GM21528 (cell line): ENCODE measurements around the gene TIAM1.

Source experiments
- ATAC-seq: cut with Tn5 transposase; IDR thresholded peaks from one replicate; pipeline ENCODE4 v1.9.1; 2021; ENCODE audit warnings: mild to moderate bottlenecking, moderate library complexity; ENCODE audit not compliant: unreplicated experiment, low FRiP score

Gene TIAM1

DNA sequence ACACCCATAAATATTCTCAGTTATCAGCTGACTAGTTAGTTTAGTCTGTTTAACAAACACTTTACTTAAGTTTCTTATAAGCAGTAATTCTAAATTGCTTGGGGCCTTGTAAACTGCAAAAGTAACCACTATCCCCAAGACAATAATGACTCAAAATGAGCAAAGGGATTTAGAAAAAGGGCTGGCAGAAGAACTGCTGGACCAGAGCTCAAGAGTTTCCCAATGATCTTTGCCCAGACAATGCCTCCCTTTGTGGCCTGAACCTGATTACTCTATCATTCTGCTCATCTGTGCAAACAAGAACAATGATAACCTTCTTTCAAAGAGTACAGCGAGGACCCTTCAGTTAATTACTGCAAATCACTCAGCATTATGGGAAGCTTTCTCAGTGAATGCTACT, 123.5 kb downstream of the TIAM1 start:
- no peak for ATAC-seq

DNA sequence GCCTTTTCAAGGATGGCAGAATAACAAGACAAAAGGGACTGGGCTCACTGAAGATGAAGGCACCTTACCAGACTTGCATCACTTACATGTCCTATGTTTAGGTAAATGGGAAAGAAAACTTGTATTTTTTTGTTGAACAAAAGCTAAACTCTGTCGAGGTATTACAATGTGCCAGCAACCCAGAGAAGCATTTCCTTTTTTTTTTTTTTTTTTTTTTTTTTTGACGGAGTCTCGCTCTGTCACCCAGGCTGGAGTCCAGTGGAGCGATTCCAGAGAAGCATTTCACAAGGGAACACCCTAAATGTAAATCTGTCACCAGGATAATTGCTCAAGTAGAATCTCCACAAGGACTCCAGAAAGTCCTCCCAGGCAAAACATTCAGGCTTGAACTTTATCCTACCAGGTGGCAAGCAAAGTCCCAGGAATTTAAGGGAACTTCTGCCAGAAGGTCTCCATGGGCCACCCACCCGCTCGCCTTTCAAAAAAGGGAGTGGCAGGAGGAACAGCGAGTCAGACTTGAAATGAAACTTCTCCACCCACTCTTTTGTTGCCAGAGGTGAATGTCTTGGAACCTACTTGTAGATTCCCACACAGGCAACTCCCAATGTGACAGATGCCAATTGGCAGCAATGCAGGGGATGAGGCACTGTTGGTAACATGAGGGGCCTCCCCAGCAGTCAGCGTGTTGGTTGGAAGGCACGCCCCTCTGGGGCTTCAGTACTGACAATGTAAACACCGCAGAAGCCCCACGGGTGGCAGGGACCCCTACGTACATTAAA, 125.0 kb downstream of the TIAM1 start:
- ATAC-seq: no peak

DNA sequence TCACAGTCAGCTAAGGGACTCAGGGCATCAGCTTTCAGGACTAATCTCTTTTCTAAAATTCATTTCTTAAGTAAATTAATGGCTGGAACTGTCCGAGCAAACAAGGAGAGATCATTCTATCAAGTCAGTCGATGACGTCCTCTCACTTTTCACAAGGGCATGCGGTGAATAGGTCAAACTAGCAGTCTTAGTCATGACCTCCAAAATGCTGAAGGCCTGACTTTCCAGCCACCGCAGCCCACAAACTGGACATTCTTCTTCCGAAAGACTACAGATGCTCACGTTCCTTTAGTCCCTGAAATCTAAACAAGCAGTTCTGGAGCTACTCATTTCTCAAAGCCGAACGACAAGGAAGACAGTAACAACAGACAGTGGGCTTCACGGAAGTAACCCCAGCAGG, 127.9 kb downstream of the TIAM1 start:
- ATAC-seq: no peak

DNA sequence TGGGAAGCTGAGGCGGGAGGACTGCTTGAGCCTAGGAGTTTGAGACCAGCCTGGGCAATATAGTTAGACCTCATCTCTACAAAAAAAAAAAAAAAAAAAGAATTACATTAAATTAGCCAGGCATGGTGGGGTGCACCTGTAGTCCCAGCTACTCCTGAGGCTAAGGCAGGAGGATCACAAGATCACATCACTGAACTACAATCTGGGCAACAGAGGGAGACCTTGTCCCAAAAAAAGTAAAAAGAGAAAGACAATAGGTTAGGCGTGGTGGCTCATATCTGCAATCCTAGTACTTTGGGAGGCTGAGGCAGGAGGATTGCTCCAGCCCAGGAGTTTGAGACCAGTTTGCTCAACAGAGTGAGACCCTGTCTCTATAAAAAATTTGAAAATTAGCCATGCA, 130.3 kb downstream of the TIAM1 start:
- no peak for ATAC-seq

DNA sequence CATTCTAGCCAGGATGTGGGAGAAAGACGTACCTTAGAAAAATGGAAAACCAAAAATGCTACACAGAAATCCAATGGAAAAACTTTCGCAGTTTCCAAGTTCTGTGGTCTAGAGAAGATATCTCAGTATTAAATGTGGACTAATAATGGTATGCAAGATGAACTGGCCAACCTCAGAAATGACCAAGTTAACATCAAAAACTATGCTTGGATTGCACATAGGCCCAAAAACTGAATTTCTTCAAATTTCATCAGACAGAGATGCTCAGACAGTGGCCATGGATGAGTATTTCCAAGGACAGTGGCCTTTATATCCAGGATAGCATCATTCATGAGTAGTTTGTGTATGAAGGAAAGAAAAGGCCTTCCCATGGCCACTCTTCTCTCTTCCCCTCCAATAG, 132.2 kb downstream of the TIAM1 start:
- no peak for ATAC-seq

DNA sequence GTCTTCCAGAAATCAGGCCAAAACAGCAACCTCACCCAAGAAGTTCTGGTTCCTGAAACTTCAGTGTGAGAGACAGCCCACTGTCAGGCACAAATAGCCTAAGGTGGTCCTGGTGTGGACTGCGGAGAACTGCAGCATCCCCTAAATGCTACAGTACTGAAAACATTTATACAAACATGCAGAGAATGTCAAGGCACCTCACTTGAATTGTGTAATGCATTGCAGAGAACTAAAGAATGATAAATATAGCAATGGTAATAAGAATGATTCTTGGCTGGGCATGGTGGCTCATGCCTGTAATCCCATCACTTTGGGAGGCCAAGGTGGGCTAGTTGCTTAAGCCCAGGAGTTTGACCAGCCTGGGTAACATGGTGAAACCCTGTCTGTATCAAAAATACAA, 138.6 kb downstream of the TIAM1 start:
- no peak for ATAC-seq

DNA sequence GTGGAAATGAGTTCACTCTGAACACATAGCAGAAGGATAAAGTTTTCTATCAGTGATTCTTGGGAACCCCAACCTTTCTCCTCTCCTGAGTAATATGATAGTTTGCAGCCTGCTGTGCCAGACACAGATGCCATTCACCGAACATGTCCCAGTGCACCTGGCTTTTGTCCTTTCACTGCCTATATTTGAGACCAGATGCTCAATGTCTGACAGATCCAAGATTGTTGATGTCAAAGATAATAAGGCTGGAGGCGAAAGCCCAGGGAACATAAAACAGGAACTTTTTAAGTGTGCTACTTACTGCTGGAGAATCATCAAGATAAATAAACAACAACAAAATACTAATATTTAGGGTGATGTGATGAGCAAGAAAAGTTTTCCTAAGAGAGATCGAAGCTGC, 139.3 kb downstream of the TIAM1 start:
- ATAC-seq: no peak

DNA sequence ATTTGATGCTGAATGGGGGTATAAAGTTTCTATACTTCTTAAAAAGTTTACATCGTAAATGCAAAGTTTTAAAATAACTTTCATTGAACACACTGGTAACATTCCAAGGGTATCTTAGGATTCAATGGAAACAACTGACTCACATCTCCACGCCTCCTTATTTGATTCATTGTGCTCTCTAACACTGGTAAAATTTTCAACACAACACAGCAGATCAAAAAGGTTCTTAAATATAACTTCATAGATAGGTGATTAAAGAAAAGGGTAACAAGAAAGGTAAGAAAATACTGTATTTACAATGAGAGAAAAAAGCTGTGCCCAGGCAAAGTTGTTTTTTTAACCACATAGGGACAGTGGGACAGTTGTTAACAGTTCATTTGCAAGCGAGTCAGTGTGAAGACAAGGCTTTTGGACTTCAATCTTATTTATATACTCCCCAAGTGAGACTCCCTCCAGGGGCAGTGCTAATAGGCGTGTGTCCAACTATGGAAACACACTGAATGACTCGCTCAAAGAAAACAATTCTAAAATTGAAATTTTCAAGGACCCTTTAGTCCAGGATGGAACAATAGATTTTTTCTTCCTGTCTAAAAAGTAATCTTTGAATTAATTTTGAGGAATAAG, 140.5 kb downstream of the TIAM1 start:
- no peak for ATAC-seq

DNA sequence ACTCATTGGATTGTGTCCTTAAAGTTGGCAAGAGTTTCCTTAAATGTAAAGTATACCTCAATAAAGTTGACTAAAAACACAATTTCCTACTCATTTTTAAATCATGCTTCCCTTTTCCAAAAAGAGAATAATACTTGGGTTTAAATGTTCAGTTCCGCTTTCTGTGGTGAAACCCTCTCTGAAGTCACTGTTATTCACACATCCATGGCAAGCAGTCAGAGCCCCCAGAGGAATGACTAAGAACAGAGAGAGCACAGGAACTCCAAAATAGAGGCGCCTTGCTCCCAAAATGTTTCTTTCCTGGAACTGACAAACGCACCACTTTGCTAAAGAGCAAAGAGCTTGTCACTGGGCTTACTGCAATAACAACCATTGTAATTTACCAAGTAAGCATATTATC, 142.5 kb downstream of the TIAM1 start:
- peak; percentile 67 for ATAC-seq

DNA sequence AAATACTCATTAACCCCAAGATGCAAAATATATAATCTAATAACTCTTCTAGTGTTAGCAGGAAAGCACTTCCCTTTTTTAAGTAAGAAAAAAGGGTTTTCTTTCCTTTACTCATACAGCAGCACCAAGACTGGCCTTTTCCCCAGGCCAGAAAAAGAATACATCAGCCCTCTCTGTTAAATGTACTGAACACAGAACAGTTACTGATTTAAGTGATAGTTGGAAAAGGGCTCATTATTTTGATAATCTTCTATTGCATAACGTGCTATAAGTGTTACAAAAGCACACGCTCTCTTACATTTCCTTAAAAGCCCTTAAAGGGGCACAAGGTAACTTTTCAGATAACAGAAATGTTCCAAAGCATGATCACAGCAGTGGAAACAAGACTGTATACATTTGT, 142.9 kb downstream of the TIAM1 start:
- peak; percentile 16 for ATAC-seq

DNA sequence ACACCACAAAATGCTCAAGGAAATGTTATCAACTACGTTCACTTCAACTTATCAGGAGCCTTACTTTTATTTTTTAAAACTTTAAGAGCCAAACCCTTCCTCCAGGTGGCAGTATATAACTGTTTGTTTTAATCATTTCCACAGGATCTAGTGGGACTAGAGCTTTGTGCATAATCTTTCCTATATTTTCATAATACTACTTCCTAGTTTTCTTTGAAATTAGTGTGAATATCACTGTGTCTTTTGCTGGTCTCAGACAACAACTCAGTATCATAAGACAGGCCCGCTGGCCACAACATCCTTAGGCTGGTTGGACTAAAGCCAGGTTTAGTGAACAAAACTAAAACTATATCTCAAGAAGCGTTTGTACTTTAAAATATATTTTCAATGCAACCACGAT, 145.5 kb downstream of the TIAM1 start:
- ATAC-seq: no peak

DNA sequence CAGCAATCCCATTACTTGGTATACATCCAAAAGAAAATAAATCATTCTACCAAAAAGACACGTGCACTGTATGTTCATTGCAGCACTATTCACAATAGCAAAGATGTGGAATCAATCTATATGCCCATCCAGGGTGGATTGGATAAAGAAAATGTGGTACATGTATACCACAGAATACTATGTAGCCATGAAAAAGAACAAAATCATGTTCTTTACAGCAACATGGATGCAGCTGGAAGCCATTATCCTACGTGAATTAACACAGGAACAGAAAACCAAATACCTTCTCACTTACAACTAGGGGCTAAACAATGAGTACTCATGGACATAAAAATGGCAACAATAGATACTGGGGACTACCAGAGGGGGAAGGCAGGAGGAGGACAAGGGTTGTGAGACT, 147.3 kb downstream of the TIAM1 start:
- ATAC-seq: no peak

DNA sequence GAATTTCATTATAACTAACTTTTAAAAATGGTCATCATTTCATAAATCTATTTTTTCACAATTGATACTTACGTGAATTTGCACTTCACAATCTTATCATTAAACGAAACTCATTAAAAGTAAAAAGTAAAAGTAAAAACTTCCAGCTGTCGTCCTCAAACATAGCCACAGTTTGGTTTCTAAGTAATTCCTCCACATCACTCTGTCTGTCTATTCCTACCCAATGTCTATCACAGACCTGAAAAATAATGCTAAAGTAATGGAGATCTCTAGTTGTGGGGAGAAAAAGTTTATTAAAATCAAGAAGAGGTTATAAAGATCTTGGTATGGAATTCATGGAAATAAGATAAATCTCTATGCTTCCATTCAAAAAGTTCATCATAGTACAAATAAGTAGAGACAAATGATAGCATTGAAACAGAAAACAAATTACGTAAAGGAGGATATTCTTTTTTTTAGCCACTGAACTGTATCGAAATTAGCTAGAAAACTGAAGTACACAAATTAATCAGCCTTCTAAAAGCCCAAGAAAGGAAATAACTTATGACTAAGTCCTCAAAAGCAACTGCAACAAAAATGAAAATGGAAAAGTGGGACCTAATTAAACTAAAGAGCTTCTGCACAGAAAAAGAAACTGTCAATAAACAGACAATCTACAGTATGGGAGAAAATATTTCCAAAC, 148.6 kb downstream of the TIAM1 start:
- ATAC-seq: no peak

DNA sequence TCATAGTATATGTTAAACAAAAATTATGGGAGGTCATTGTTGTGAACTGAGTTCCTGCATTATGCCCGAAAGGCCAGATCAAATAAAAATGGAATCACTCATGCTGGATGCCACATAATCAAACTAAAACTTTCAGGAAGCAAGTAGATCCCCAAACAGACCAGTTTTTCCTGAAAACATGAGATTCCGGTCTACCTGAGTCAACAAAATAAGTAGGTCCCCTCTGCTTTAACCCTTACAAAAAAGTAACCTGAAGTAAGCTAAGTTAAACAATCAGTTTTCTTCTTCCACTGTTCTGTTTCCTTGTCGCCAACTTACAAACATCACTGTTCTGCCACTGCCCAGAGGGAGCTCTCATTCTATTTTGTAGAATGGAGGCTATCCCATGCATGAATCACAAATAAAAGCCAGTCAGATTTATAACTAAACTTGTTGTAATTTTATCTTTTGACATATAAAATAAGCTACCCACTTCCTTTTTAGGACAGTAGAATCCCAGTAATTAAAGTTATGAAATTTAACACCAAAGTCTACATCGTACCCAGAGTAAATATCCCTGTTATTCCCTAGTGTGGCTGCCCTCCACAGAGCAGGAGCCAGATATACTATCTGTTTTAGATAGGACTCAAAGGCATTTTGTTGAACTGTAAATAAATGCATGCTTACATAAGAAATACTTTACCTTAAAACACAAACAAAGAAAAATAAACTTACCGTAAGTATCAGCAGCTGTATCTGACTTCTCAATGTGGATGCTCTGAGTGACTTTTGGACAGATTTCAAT, 149.4 kb downstream of the TIAM1 start:
- ATAC-seq: no peak

DNA sequence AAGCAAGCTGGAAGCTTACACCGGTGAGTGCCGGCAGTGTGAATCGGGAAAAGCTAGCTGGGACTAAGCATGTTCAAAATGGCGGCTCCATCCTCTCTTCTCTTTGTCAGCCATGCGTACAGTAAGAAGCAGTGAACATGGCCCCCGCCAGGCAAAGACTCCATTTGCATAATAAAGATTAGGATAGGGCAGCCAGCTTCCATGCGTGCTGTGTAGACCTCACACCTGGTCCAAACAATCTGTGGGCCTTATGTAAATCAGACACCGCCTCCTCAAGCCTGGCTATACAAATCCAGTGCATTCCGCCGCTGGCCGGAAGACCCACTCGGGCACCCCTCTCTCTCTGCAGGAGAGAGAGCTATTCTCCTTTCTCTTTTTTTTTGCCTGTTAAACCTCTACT, 150.3 kb downstream of the TIAM1 start:
- no peak for ATAC-seq

DNA sequence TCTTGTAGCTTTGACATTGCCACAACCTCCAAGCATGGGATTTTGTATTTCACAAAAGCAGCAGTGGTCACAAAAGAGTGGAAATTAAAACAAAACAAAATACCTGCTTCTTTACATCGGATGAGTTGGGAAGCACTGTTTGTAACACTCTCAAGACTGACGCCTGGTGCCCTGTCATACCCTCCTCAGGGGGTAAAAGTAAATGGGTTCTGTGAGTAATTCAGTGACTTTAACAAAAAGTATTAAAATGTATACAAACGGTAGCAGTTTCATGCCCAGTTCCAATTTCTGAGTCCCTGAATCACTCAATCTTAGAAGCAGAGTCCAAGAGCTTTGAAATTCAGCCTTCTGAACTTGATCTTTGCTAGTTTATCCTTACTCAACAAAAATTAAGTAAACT, 152.5 kb downstream of the TIAM1 start:
- ATAC-seq: no peak

DNA sequence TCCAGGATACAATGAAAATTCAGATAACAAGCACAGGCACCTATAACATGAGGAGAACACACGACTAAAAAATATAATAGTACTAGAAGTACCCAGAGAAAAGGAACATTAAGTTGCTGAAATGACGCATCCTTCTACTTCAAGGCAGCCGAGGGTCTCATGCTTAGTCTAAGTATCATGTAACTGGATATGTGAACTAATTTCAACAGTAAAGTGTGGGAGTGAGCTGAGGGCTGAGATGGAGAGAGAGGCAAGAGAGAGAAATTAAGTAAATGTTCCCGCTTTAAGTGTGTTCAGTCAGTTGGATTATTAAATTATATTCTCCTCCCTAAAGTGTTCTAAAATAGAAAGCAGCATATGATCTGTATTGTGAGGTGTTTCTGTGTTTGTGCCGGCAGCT, 153.5 kb downstream of the TIAM1 start:
- no peak for ATAC-seq

DNA sequence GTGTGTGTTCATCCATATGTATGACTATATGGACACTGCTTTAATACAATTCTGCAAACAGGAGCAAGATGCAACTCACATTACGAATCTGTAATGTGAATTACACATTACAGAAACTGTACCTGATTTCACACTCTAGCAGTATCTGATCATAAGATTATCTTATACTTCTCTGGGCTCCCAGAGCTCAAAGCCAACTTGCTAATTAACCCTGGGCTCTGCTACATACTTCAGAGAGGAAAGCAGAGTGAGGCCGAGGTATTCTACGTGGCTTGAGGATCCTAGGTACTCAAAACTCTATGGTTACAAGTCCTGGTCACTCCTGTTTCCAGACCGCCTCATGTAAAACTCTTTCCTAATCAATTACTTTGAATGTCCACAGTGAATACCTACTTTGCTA, 156.6 kb downstream of the TIAM1 start:
- ATAC-seq: no peak

DNA sequence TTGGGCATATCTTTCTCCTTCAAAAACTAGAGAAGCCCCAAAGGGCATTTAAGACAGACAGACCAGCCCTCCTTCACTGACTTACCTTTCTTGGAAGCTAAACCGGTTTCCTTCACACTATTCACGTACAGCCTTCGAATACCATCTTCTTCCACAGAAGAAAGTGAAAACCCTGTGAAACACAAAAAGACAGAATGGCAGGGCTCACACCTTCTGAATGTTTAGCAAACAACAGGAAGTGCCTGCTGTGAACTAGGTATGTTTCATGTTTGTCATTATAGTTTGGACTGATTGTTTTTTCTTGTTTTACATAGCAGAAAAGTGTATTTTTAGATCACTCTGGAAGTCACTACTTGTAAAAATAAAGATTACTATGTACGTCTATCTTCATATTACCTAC, 157.1 kb downstream of the TIAM1 start:
- ATAC-seq: no peak

DNA sequence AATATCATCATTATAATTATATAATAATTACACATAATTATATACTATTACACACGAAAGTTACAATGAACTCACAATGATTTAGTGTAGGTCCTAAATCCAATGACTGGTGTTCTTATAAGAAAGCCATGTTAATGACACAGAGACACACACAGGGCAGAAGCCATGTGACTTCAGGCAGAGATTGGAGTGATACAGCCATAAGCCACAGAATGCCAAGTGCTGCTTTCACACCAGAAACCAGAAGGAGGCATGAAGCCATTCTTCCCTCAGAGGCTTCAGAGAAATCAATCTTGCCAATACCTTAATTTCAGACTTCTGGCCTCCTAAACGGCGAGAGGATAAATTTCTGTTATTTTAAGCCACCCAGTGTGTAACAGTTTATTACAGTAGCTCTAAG, 158.4 kb downstream of the TIAM1 start:
- no peak for ATAC-seq

DNA sequence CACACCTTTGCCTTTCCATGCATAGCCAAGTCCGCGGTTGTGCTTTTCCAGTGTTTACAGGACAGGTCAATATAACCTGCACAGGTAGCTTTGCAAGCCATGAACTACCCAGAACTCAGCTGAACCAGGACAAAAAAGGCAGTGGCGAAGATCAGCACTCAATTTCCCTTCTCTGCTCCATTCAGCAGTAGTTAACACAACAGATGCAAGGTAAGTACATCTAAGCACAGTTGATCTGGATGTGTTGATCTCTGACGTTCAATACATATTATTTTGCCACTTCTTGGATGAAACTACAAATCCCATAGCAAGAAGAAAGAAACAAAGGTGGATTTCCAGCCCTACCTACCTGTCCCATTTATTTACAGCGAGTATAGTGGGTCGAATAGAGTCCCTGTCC, 159.2 kb downstream of the TIAM1 start:
- ATAC-seq: no peak
